ENCODE data around the gene CCDC40. TPM values are rescaled to one million over a fixed set of nuclear protein-coding genes. Genes with fewer than 3 reads are reported as not detected.

The CCDC40 gene
- total RNA-seq, 6 experiments from 2014 or later: 1.7 to 3.1 (median 2.1) TPM

DNA sequence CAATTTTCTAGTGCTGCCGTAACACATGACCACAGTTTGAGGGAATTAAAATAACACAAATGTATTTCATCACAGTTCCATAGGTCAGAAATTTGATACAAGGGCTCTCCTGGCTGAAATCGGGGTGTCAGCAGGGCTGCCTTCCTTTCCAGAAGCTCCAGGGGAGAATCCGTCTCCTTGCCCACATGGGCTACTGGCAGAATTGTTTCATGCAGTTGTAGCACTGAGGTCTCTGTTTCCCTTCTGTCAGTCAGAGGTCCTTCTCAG, 89.9 kb downstream of the CCDC40 start:
- H3K27ac ChIP-seq: no peak overlapping the region
- H3K9me3 ChIP-seq: no peaks in the 10 kb centered on the region
- H3K4me1 ChIP-seq: peaks cover 0 to 11% (median 4%) of the 10 kb centered on the region in 4 donors
- intact Hi-C loops (cut with DNase I): no loop called here
- no peak for TF ChIP-seq POLR2A (IDR thresholded peaks at IDR 0.05)
- no peak for TF ChIP-seq CTCF (IDR thresholded peaks at IDR 0.05)
- ATAC-seq (no peak), DNase-seq (no peak)
- no peak overlapping the region for H3K4me3 ChIP-seq
- H3K36me3 ChIP-seq: no peaks in the 10 kb centered on the region
- WGBS (ENCODE audit: insufficient coverage, low coverage, low lambda C conversion rate, missing lambda C conversion rate): 67% methylated on average over 3 of the region's 3 CpGs
- H3K27me3 ChIP-seq: no peaks in the 10 kb centered on the region

- peaks cover 0 to 10% (median 4%) of the 10 kb centered on the region in 4 donors for H3K36me3 ChIP-seq
- DNase-seq: no peak
- H3K27ac ChIP-seq: no peak overlapping the region
- no peaks in the 10 kb centered on the region for H3K27me3 ChIP-seq
- no peak overlapping the region for H3K4me3 ChIP-seq
- ATAC-seq: no peak
- TF ChIP-seq POLR2A (IDR thresholded peaks at IDR 0.05): no peak
- TF ChIP-seq CTCF (IDR thresholded peaks at IDR 0.05): no peak
- intact Hi-C loops (cut with DNase I): no loop called here
- 31% methylated on average over 4 of the region's 4 CpGs for WGBS (ENCODE audit: insufficient coverage, low coverage, low lambda C conversion rate, missing lambda C conversion rate)
- H3K4me1 ChIP-seq: peaks cover 0 to 14% (median 4%) of the 10 kb centered on the region in 4 donors
- H3K9me3 ChIP-seq: no peaks in the 10 kb centered on the region
These were observed 92.6 kb downstream of the CCDC40 start for GRCh38 chr17:80129006-80129565.

GRCh38 chr17:80130992-80131391, 94.5 kb downstream of the CCDC40 start:
- Histone ChIP-seq H3K4me1 (peaks cover 0 to 14% (median 4%) of the 10 kb centered on the region in 4 donors), H3K9me3 (no peaks in the 10 kb centered on the region), H3K4me3 (no peak overlapping the region), H3K27me3 (no peaks in the 10 kb centered on the region), H3K27ac (peak overlapping the region in 1 of 3 donors; percentile 37), H3K36me3 (peaks cover 0 to 29% (median 12%) of the 10 kb centered on the region in 4 donors)
- intact Hi-C loops (cut with DNase I): no loop called here
- WGBS (ENCODE audit: insufficient coverage, low coverage, low lambda C conversion rate, missing lambda C conversion rate): 34% methylated on average over 3 of the region's 3 CpGs
- ATAC-seq (peak; percentile 83 to 90 (median 88)), DNase-seq (peak in 1 of 3 donors; percentile 60)
- TF ChIP-seq POLR2A (IDR thresholded peaks at IDR 0.05) (no peak), CTCF (IDR thresholded peaks at IDR 0.05) (no peak)

GRCh38 chr17:80132906-80133625, 96.6 kb downstream of the CCDC40 start:
- 95% methylated on average over 4 of the region's 5 CpGs for WGBS (ENCODE audit: insufficient coverage, low coverage, low lambda C conversion rate, missing lambda C conversion rate)
- peaks cover 6 to 50% (median 26%) of the 10 kb centered on the region in 4 donors for H3K36me3 ChIP-seq

More at GRCh38 chr17:80132906-80133625, 96.6 kb downstream of the CCDC40 start:
- no peak overlapping the region for H3K4me3 ChIP-seq
- ATAC-seq (no peak), DNase-seq (no peak)
- H3K27ac ChIP-seq: no peak overlapping the region
- TF ChIP-seq POLR2A (IDR thresholded peaks at IDR 0.05) (no peak), CTCF (IDR thresholded peaks at IDR 0.05) (no peak)
- peaks cover 0 to 14% (median 4%) of the 10 kb centered on the region in 4 donors for H3K4me1 ChIP-seq
- H3K9me3 ChIP-seq: no peaks in the 10 kb centered on the region
- H3K27me3 ChIP-seq: no peaks in the 10 kb centered on the region
- intact Hi-C loops (cut with DNase I): no loop called here
